Motor neuron (in vitro differentiated cells): ENCODE measurements around the gene DLG5. TPM values are rescaled to one million over a fixed set of nuclear protein-coding genes. Genes with fewer than 3 reads are reported as not detected.

Experiments
- ATAC-seq, 8 experiments: fragments of 200-7000 bp; cut with Tn5 transposase; replicated peaks in 6 of 8; 2 replicates each; pipeline ENCODE4 v1.8.0; 2021; ENCODE audit warnings: mild to moderate bottlenecking in 8 of 8, moderate library complexity in 8 of 8
- H3K27ac ChIP-seq, 2 donors: fragments of 250-450 bp; sonication (Bioruptor Pico); 2 replicates each; pipeline ENCODE4 v1.9.0; 2021; ENCODE audit warnings: antibody characterized with exemption in 2 of 2, mild to moderate bottlenecking in 2 of 2, moderate library complexity in 1 of 2
- H3K4me1 ChIP-seq, 2 donors: fragments of 250-450 bp; sonication (Bioruptor Pico); replicated peaks in 1 of 2; 2 replicates each; pipeline ENCODE4 v1.6.1; 2021; ENCODE audit warnings: antibody characterized with exemption in 2 of 2, mild to moderate bottlenecking in 2 of 2, moderate library complexity in 1 of 2
- H3K4me3 ChIP-seq, 5 donors: fragments of 250-450 bp; sonication (Bioruptor Pico); 2 replicates each; pipeline ENCODE4 v1.9.0; 2021; ENCODE audit warnings: antibody characterized with exemption in 5 of 5, mild to moderate bottlenecking in 5 of 5, moderate library complexity in 4 of 5
- whole genome bisulfite sequencing, 10 experiments: fragments of 450-650 bp; shearing (Covaris generic); methylation state at CpG; one replicate each; pipeline ENCODE4 v1.0.0; 2022; 5-methylcytosine and 5-hydroxymethylcytosine counted together
- in situ Hi-C, 9 experiments: fragments of 400-800 bp; cut with MboI; loops; one replicate each; pipeline ENCODE4 v1.15.0; 2021; ENCODE audit warnings: low sequenced_read_pairs in 9 of 9, low pct_unique_long_range_greater_than_20kb in 2 of 9; ENCODE audit not compliant: unreplicated experiment in 9 of 9
- total RNA-seq, 8 experiments: library from RNA; unstranded; fragments of 300-600 nt; gene quantifications; 2 replicates each; pipeline versions ENCODE4 v1.2.3 to v1.2.4, GENCODE V29; 2022

The DLG5 gene
- total RNA-seq, 8 experiments from 2014 or later, result 18.2 to 62.7 (median 23.4) TPM

GRCh38 chr10:77915319-77916105 is 11.0 kb downstream of the DLG5 start:
- in situ Hi-C loops, result no loop called here
- H3K4me3 ChIP-seq, result no peak overlapping the region
- no peak for ATAC-seq
- peaks cover 2 to 10% of the 10 kb centered on the region in 2 donors for H3K4me1 ChIP-seq
- WGBS, 10 experiments, result 79 to 95% (median 86%) methylated on average over 5 to 10 of the region's 10 CpGs
- no peak overlapping the region for H3K27ac ChIP-seq

- no peak overlapping the region for H3K4me3 ChIP-seq
- 26 to 100% (median 78%) methylated on average over 1 to 4 of the region's 4 CpGs; no CpG with 5 or more reads in 1 of the 10 experiments for WGBS, 10 experiments
- peaks cover 0 to 14% of the 10 kb centered on the region in 2 donors for H3K4me1 ChIP-seq
- no peak overlapping the region for H3K27ac ChIP-seq
- in situ Hi-C loops, result no loop called here
- ATAC-seq, result no peak
Observed at GRCh38 chr10:77913090-77913489, 13.5 kb downstream of the DLG5 start.

DNA sequence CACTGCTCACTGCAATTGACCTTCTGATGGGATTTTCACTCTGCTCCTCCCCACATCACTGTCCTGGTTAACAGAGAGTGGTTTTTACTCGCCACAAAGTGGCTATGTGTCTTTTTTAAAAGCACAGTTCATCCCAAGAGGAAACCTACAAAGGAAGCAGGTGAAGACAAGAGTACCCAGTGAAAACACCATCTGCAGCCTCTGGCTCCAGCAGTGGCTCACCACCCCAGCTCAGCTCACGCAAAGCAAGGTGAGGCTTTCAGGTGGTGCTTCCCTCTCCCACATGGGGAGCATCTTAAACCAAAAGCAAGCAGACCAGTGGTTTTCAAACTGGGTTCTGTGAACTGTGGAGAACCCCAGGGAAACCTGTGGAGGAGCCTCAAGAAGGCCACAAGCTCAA is 14.0 kb downstream of the DLG5 start:
- in situ Hi-C loops, result no loop called here
- no peak for ATAC-seq
- no peak overlapping the region for H3K27ac ChIP-seq
- WGBS, 10 experiments, result 90 to 100% (median 100%) methylated on average over 1 to 2 of the region's 2 CpGs; no CpG with 5 or more reads in 4 of the 10 experiments
- no peak overlapping the region for H3K4me3 ChIP-seq
- H3K4me1 ChIP-seq, result peaks cover 0 to 14% of the 10 kb centered on the region in 2 donors

DNA sequence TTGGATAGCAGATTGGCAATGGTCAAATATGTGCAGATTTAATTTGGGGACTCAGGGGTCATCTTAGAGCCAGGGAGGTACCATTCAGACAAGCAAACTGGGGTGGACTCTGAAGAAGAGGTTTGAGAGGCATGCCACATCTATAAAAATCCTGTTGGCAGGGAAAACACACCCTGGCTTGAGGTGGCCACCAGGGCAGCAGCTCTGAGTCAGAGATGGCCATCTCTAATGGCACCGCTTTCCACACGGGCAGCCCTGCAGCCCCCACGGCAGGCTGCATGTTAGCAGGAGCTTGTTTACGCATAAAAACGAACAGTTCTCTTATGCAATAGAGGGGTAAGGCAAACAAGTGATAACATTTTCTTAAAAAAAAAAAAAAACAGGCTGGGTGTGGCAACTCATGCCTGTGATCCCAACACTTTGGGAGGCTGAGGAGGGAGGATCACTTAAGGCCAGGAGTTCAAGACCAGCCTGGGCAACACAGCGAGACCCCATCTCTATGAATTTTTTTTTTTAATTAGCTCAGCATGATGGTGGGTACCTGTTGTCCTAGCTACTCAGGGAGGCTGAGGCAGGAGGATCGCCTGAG is 14.9 kb downstream of the DLG5 start:
- peaks cover 0 to 14% of the 10 kb centered on the region in 2 donors for H3K4me1 ChIP-seq
- no peak for ATAC-seq
- H3K27ac ChIP-seq, result no peak overlapping the region
- in situ Hi-C loops, result no loop called here
- 59 to 100% (median 89%) methylated on average over 1 to 5 of the region's 7 CpGs; no CpG with 5 or more reads in 1 of the 10 experiments for WGBS, 10 experiments
- no peak overlapping the region for H3K4me3 ChIP-seq

DNA sequence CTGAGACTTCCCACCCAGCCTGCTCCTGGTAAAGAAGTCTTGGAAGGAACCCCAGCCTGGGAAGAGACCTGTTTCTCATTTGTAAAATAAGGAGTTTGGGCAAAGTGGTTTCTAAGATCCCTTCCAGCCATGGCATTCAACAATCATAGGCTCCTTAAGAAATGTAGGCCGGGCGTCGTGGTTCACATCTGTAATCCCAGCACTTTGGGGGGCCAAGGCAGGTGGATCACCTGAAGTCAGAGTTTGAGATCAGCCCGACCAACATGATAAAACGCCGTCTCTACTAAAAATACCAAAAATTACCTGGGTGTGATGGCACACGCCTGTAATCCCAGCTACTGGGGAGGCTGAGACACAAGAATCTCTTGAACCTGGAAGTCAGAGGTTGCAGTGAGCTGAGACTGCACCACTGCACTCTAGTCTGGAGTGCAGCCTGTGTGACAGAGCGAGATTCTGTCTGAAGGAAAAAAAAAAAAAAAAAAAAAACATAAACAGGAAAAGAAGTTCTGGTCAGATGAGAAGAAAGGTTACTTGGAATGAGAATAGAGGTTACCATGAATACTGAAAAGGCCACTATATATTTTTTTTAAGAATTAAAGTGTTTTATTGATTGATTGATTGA is 15.9 kb downstream of the DLG5 start:
- Histone ChIP-seq H3K4me1 (peaks cover 6 to 14% of the 10 kb centered on the region in 2 donors), H3K27ac (no peak overlapping the region), H3K4me3 (no peak overlapping the region)
- WGBS, 10 experiments, result 44 to 100% (median 92%) methylated on average over 1 to 7 of the region's 8 CpGs
- no peak for ATAC-seq
- in situ Hi-C loops, result no loop called here

DNA sequence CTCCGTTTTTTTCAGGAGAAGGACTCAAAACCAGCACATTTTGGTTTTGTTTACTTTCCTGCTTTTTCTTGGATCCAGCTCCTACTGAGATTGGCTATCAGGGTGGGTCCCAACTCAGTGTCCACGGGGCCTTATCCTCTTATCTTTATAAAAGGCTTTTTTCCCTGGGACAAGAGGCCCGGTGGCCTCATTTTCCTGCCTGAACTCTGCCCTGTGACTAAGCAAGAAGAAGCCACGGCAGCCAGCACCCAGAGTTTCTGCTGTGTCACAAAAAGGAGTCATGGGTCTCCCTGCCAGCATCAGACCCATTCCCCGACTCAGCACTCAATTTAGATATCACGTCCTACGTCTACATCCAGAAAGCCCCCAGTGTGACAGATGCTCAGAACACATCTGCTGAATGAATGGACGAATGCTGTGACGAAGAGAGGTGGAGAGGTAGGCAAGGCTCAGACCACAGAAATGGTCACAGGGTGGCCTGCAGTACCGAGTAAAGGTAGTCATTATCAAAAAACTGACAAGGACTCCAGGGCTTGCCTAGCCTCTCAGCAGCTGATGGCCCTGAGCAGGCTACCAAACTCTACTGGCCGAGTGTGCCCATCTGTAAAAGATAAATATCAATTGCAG is 16.7 kb downstream of the DLG5 start:
- Histone ChIP-seq H3K27ac (no peak overlapping the region), H3K4me3 (no peak overlapping the region), H3K4me1 (peaks cover 9 to 14% of the 10 kb centered on the region in 2 donors)
- 47 to 100% (median 88%) methylated on average over 1 to 8 of the region's 11 CpGs for WGBS, 10 experiments
- ATAC-seq, result peak in 7 of 8 experiments; percentile 19 to 79 (median 68)
- in situ Hi-C loops, result no loop called here

DNA sequence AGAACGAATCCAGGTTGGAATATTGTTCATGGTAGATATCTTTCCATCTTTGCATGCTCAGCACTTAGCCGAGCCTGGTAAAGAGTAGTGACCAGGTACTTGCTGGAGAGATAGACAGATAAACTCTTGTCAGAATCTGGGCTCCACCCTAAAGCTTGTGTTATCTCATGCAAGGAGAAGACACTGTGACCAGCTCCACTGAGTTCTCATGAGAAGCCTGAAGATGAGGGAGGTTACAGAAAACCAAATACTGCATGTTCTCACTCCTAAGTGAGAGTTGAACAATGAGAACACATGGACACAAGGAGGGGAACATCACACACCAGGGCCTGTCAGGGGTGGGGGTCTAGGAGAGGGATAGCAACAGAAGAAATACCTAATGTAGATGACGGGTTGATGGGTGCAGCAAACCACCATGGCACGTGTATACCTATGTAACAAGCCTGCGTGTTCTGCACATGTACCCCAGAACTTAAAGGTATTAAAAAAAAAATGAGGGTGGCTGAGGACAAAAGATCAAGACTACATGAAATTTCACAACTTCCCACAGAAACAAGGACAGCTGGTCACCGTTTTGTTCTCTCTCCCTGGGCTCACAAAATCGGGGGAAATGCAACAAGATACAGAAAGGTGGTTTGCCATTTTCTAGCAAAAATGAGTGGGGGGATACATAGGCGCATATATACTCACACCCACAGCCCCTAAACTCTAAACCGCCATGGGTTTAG is 17.4 kb downstream of the DLG5 start:
- 60 to 100% (median 84%) methylated on average over 1 to 7 of the region's 9 CpGs for WGBS, 10 experiments
- Histone ChIP-seq H3K27ac (no peak overlapping the region), H3K4me3 (no peak overlapping the region), H3K4me1 (peaks cover 9 to 14% of the 10 kb centered on the region in 2 donors)
- in situ Hi-C loops, result no loop called here
- ATAC-seq, result no peak

DNA sequence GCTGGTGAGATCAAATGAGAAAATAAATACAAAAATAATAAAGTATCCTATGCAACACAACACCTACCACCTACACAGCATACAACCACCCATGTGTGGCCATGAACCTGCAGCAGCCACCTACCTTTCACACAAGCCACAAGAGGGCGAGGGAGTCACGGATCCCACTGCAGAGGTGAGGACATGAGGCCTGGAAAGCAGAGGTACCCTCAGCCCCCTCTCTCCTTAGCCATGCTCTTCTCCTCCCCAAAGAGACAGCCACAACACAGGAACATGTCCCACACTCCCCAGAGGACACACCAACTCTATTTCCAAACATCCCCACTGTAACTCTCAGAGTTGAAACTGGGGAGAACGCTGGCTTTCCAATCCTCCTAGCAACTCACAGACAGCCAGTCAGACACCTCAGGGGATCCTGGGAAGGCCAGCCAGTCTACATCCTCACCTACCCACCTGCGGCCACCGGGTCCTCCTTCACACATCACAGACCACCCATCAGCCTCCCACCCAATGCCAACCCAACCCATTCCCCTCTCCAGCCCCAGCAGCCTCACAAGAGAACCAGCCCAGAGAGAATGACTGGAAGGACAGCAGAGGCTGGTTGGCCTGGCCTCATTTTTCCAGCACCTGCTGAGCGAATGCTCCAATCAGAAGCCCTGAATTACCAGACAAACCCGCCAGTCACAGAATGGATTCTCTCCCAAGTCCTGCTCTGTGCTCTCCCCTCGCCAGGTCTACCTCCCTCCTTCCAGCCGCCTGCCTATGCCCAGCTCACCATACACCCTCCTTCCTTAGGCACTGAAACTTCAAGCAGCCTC is 18.4 kb downstream of the DLG5 start:
- Histone ChIP-seq H3K4me1 (peaks cover 9 to 14% of the 10 kb centered on the region in 2 donors), H3K4me3 (no peak overlapping the region), H3K27ac (no peak overlapping the region)
- 85 to 94% (median 91%) methylated on average over 2 to 5 of the region's 9 CpGs; no CpG with 5 or more reads in 4 of the 10 experiments for WGBS, 10 experiments
- in situ Hi-C loops, result no loop called here
- peak in 2 of 8 experiments; percentile 20 to 25 for ATAC-seq

GRCh38 chr10:77907462-77907861 is 19.1 kb downstream of the DLG5 start:
- H3K4me1 ChIP-seq, result peaks cover 9 to 14% of the 10 kb centered on the region in 2 donors
- ATAC-seq, result no peak
- no peak overlapping the region for H3K4me3 ChIP-seq
- H3K27ac ChIP-seq, result no peak overlapping the region
- 95 to 100% (median 100%) methylated on average over 1 to 3 of the region's 3 CpGs; no CpG with 5 or more reads in 3 of the 10 experiments for WGBS, 10 experiments
- in situ Hi-C loops, result no loop called here

DNA sequence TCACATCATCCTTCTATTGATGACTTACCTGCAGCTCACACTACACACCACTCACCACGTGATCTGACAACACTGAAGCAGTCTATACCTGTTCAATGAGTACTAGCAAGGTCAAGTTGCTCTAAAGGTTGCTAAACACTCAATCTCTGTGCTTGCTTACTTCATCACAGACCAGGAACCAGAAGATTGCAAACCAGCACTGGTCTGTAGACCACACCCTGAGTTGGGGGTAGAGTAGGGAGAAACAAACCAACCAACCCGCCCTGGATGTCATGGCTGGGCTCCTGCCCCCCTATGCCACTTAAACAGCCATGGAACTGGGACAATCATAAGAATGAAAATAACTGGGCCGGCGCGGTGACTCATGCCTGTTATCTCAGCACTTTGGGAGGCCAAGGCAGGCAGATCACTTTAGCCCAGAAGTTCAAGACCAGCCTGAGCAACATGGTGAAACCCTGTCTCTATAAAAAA is 19.6 kb downstream of the DLG5 start:
- WGBS, 10 experiments, result 85 to 100% (median 96%) methylated on average over 1 to 5 of the region's 5 CpGs; no CpG with 5 or more reads in 5 of the 10 experiments
- H3K4me3 ChIP-seq, result no peak overlapping the region
- peaks cover 9 to 14% of the 10 kb centered on the region in 2 donors for H3K4me1 ChIP-seq
- H3K27ac ChIP-seq, result no peak overlapping the region
- ATAC-seq, result no peak
- in situ Hi-C loops, result no loop called here

GRCh38 chr10:77905781-77906180 is 20.8 kb downstream of the DLG5 start:
- WGBS, 10 experiments, result 38 to 86% (median 80%) methylated on average over 1 of the region's 1 CpG; no CpG with 5 or more reads in 5 of the 10 experiments
- Histone ChIP-seq H3K27ac (peak overlapping the region in 1 of 2 donors; percentile 12), H3K4me3 (no peak overlapping the region), H3K4me1 (peaks cover 9 to 14% of the 10 kb centered on the region in 2 donors)
- in situ Hi-C loops, result no loop called here
- ATAC-seq, result peak in 4 of 8 experiments; percentile 22 to 73 (median 46)
